Measurements from ENCODE around the gene NDFIP1. TPM values are rescaled to one million over a fixed set of nuclear protein-coding genes. Genes with fewer than 3 reads are reported as not detected.

NDFIP1 gene
- total RNA-seq, 1 experiment from 2014 or later: 26.6 TPM

DNA sequence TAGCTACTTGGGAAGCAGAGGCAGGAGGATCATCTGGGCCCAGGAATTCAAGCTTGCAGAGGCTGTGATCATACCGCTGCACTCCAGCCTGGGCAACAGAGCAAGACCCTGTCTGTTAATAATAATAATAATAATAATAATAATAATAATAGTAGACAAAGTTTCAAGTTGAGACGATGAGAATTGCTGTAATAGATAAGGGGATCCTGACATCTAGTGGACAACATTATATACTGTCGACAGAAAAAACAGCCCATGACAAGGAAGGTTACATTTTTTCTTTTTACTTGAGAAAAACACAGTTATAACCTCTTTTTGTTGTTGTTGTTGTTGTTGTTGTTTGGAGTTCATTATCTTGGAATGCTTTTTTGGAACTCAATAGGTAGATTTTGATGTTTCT is 35.3 kb downstream of the NDFIP1 start:
- Histone ChIP-seq H3K79me2 (ENCODE audit: insufficient read depth, low read length) (no peaks in the 10 kb centered on the region), H4K5ac (ENCODE audit: insufficient read length, low read depth, low read length) (no peak overlapping the region), H3K18ac (ENCODE audit: insufficient read length, low read depth, low read length) (no peak overlapping the region), H3K27ac (ENCODE audit: insufficient read length, low read depth, low read length) (no peak overlapping the region), H2AK5ac (ENCODE audit: insufficient read length, low read length) (no peak overlapping the region), H2AFZ (ENCODE audit: low read length) (no peak overlapping the region), H3K9ac (ENCODE audit: extremely low read depth, insufficient read length, low read length) (no peak overlapping the region), H3K56ac (ENCODE audit: insufficient read length, low read depth, low read length) (no peak overlapping the region), H2BK12ac (ENCODE audit: insufficient read length, low read depth, low read length) (no peak overlapping the region), H3K23me2 (ENCODE audit: insufficient read length, low read depth, low read length, poor library complexity, severe bottlenecking) (no peaks in the 10 kb centered on the region), H2BK5ac (ENCODE audit: insufficient read length, low read length) (no peak overlapping the region), H3K4ac (ENCODE audit: low read depth, low read length) (no peak overlapping the region), H4K91ac (ENCODE audit: insufficient read length, low read depth, low read length) (no peak overlapping the region), H3K9me3 (ENCODE audit: control insufficient read depth, low read depth, low read length) (no peaks in the 10 kb centered on the region), H3T11ph (ENCODE audit: low read length) (no peak overlapping the region), H4K20me1 (ENCODE audit: control insufficient read depth, insufficient read depth, insufficient read length) (no peaks in the 10 kb centered on the region), H2BK15ac (ENCODE audit: low read depth, low read length) (no peak overlapping the region), H2BK20ac (ENCODE audit: low read depth, low read length, poor library complexity, severe bottlenecking) (no peak overlapping the region), H3K27me3 (ENCODE audit: insufficient read depth, low read length) (no peaks in the 10 kb centered on the region), H2BK120ac (ENCODE audit: low read depth, low read length, poor library complexity, severe bottlenecking) (no peak overlapping the region), H3K79me1 (ENCODE audit: insufficient read depth, low read depth, low read length, poor library complexity, severe bottlenecking) (no peaks in the 10 kb centered on the region), H4K8ac (replicated peaks; ENCODE audit: insufficient read length, low read depth, low read length) (no peak overlapping the region), H3K14ac (ENCODE audit: insufficient read depth, low read length) (no peak overlapping the region), H3K4me1 (ENCODE audit: insufficient read depth, low read length) (no peaks in the 10 kb centered on the region), H3K23ac (ENCODE audit: insufficient read length, low read depth, low read length) (no peak overlapping the region), H3K4me2 (ENCODE audit: insufficient read depth, insufficient read length, low read length) (no peak overlapping the region)
- Mint-ChIP-seq H3K27me3 (ENCODE audit: low read depth) (no peaks in the 10 kb centered on the region), H3K27ac (no peak overlapping the region), H3K4me1 (no peaks in the 10 kb centered on the region), H3K36me3 (ENCODE audit: insufficient read depth in 1 of 3, low read depth in 3 of 3) (peaks cover 20 to 34% (median 30%) of the 10 kb centered on the region in 3 experiments), H3K4me3 (no peak overlapping the region), H3K9me3 (peaks cover 3 to 7% of the 10 kb centered on the region in 2 experiments; a peak in 2 of 5 replicates)
- DNase-seq: no peak
- TF ChIP-seq, protein P1, sequence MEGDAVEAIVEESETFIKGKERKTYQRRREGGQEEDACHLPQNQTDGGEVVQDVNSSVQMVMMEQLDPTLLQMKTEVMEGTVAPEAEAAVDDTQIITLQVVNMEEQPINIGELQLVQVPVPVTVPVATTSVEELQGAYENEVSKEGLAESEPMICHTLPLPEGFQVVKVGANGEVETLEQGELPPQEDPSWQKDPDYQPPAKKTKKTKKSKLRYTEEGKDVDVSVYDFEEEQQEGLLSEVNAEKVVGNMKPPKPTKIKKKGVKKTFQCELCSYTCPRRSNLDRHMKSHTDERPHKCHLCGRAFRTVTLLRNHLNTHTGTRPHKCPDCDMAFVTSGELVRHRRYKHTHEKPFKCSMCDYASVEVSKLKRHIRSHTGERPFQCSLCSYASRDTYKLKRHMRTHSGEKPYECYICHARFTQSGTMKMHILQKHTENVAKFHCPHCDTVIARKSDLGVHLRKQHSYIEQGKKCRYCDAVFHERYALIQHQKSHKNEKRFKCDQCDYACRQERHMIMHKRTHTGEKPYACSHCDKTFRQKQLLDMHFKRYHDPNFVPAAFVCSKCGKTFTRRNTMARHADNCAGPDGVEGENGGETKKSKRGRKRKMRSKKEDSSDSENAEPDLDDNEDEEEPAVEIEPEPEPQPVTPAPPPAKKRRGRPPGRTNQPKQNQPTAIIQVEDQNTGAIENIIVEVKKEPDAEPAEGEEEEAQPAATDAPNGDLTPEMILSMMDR (conservative IDR thresholded peaks at IDR 0.05): peak; percentile 76
- no CpG with 5 or more reads among the region's 3 CpGs for WGBS (ENCODE audit: extremely low coverage, insufficient read length, low lambda C conversion rate)

Measured in H9 (cell line).